ENCODE data around the gene WEE1.
"Not testable (repeated sequence)": the region's sequence is repeated elsewhere in the genome, so short reads cannot be mapped to it uniquely, and the experiment has no call there.

Gene WEE1

DNA sequence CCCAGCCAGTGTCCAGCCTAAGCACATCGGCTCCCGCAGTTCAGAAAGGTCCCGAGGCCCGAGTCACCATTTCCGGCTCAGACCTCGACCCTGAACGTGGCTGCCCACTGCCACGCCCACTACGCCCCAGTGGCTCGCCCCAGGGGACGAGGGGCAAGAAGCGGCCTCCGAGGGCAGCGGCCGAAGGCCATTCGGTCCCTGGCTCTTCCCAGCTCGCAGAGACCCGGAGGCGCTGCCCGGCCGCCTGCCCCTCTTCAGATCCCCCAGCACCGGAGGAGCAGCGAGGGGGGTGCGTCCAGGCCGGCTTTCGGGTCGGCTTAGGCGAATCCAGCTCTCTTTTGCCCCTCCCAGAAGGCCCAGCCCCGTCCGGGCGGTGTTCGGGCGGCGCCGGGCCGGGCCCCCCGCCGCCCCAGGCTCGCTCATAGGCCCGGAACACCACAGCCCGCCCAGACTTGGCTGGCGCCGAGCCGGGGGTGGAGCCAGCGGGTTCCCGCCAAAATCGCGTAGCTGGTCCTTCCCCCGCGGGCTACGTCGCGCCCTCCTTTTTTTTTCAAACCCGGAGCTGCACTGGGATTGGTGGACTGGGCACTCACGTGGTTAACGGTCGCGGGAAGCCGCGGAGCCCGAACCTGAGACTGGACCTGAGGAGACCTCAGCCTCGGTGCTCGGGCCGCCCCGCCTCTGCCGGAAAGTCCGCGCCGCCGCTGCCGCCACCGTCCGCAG is at the start of gene WEE1:
Gene WEE1 (plus strand): TSS at position 619 of the 723 bp plus-strand sequence. CDS start 264 bp downstream, outside the sequence.
- DNase-seq (ENCODE audit: extremely low read depth in 1 of 2, low read depth in 1 of 2): peak; percentile 71 to 95

GRCh38 chr11:9524001-9524400 is 49.5 kb upstream of the WEE1 start:
- no peak for DNase-seq (ENCODE audit: extremely low read depth in 1 of 2, low read depth in 1 of 2)

GRCh38 chr11:9525116-9525515 is 48.4 kb upstream of the WEE1 start:
- DNase-seq (ENCODE audit: extremely low read depth in 1 of 2, low read depth in 1 of 2): no peak

GRCh38 chr11:9527481-9528135 is 45.9 kb upstream of the WEE1 start:
- no peak for DNase-seq (ENCODE audit: extremely low read depth in 1 of 2, low read depth in 1 of 2)

GRCh38 chr11:9528136-9528501 is 45.4 kb upstream of the WEE1 start:
- DNase-seq (ENCODE audit: extremely low read depth in 1 of 2, low read depth in 1 of 2): no peak

GRCh38 chr11:9528573-9529333 is 44.7 kb upstream of the WEE1 start:
- DNase-seq (ENCODE audit: extremely low read depth in 1 of 2, low read depth in 1 of 2): no peak

GRCh38 chr11:9529334-9529650 is 44.2 kb upstream of the WEE1 start:
- DNase-seq (ENCODE audit: extremely low read depth in 1 of 2, low read depth in 1 of 2): no peak

DNA sequence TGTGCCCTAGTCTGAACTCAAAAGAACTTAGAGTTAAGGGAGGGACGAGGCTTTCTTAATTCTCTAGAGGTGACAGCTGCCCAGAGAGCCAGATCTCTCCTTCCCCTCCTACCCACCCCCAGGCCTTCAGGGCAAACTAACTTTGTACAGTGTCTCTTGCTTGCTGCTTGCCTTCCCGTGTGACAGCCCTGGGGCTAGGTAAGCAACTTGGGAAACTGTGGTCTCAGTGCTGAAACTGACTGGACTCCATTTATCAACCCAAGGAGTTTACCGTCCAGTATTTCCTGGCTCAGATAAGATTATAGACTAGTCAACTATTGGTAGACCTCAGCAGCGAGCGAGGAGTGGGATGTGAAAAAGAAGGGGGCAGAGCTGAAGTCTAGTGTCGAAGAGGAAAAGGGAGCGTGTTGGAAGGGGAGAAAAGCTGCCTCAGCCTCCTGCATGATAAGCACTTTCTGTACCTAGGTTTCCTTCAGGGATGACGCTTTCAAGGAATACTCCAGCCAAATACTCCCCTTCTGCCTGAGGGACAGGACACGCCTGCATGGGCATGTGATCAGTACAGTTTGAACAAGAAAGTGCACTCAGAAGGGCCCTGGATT is 43.3 kb upstream of the WEE1 start:
- no peak for DNase-seq (ENCODE audit: extremely low read depth in 1 of 2, low read depth in 1 of 2)

GRCh38 chr11:9530901-9531625 is 42.4 kb upstream of the WEE1 start:
- DNase-seq (ENCODE audit: extremely low read depth in 1 of 2, low read depth in 1 of 2): no peak

DNA sequence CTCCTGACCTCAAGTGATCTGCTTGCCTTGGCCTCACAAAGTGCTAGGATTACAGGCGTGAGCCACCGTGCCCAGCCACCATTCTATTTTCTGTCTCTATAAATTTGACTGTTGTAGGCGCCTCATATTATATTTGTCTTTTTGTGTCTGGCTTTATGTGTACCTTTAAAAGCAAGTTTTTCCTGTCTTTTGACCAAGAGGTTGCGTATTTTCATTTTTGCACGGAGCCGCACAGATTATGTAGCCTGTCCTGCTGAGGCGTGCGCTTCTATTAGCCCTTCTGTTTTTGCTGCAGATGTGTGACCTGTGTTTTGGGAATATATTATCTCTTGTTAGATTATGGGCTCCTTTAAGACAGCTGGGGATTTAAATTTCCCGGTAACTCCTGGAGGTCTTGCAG is 40.4 kb upstream of the WEE1 start:
- DNase-seq (ENCODE audit: extremely low read depth in 1 of 2, low read depth in 1 of 2): no peak

DNA sequence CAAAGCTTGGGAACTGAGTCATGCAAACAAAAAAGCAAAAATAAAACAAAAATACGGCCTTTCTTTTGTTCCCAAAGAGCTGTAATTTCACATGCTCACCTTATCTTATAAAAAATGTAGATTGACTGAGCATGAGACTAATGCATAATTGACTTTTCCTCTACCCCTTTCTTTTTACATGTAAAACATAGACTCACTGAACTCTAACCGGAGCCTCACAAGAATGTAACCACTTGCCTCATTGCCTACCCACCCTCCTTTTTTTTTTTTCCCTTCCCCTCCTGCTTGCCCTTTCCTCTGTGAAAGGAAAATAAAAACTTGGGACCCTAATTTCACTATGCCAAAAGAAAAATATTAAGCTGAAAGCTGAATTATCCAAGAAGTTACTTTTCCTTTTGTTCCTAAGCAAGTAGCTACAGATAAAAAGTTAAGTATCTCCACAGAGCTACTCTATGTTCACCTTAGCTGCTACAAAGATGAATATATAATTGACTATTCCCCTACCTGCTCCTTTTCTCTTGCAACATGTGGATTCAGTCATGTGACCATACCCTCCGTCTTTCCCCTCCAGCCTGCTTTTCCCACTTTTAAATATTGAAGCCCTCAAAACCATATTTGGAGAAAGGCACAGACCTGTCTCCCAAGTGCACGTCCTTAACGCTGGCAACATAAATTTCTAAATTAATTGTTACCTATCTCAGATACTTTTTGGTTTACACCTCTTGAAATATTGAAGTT is 39.6 kb upstream of the WEE1 start:
- DNase-seq (ENCODE audit: extremely low read depth in 1 of 2, low read depth in 1 of 2): no peak

DNA sequence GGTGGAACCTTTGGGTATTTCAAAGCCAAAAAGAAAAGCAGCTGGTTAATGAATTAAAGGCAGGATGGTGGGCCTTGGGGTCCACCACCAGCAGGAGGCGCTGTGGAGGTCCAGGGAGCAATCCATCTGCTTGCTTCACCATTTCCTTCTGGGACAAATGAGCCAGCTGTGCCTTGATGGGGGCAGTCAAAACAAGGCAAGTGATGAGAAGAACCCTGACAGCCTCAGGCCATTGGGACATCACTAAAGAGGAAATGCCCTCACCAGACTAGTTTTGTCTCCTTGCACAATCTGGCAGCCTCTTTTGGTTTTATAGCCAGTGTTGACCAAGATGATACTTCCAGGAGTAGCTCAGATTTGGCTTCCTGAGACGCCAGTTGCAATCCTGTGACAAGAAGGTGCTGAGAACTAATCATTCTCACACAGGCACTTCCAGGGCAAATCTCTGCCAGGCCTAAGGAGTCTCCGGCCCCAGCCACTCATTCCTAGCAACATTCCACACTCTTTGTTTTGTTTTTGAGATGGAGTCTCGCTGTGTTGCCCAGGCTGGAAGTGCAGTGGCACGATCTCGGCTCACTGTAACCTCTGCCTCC is 38.2 kb upstream of the WEE1 start:
- DNase-seq (ENCODE audit: extremely low read depth in 1 of 2, low read depth in 1 of 2): peak; percentile 42 to 81

DNA sequence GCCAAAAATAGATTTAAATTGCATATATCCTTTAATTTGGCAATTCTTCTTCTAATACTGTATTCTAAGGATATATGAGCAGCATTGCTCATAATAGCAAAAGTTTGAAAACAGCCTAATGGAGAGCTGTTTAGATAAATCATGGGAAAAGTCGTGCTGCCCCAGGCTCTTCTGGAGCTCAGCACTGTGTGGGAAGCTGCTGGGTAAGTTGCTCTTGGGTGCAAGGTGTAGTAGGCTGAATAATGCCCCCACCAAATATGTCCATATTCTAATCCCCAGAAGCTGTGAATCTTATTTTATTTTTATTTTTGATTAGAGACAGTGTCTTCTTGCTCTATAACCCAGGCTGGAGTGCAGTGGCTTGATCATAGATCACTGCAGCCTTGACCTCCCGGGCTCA is 34.9 kb upstream of the WEE1 start:
- no peak for DNase-seq (ENCODE audit: extremely low read depth in 1 of 2, low read depth in 1 of 2)

GRCh38 chr11:9549216-9549615 is 24.3 kb upstream of the WEE1 start:
- DNase-seq (ENCODE audit: extremely low read depth in 1 of 2, low read depth in 1 of 2): not testable (repeated sequence)

DNA sequence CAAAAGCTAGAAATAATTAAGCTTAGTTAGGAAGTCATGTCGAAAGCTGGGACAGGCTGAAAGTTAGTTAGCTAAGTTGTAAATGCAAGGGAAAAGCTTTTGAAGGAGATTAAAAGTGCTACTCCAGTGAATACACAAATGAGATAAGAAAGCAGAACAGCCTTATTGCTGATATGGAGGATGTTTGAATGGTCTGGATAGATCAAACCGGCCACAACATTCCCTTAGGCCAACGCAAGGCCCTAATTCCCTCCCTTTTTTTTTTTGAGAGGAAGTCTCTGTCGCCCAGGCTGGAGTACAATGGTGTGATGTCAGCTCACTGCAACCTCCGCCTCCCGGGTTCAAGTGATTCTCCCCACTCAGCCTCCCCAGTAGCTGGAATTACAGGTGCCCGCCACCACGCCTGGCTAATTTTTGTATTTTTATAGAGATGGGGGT is 23.3 kb upstream of the WEE1 start:
- DNase-seq (ENCODE audit: extremely low read depth in 1 of 2, low read depth in 1 of 2): no peak

GRCh38 chr11:9561279-9561982 is 12.0 kb upstream of the WEE1 start:
- DNase-seq (ENCODE audit: extremely low read depth in 1 of 2, low read depth in 1 of 2): no peak

DNA sequence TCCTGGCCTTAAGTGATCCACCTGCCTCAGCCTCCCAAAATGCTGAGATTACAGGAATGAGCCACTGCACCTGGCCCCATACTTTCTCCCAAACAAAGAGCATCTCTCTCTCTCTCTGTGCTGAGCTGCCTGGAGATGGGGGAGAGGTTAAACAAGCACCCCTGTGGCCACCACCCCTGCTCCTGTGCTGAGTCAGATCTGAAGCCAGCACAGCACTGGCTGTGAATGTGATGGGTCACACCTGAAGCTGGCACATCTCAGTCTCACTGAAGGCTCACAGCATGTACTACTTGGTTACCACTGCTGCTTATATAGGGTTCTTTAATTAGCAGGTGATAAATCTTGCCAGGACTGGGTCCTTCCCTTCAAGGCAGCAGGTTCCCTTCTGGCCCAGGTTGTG is 10.8 kb upstream of the WEE1 start:
- DNase-seq (ENCODE audit: extremely low read depth in 1 of 2, low read depth in 1 of 2): no peak

DNA sequence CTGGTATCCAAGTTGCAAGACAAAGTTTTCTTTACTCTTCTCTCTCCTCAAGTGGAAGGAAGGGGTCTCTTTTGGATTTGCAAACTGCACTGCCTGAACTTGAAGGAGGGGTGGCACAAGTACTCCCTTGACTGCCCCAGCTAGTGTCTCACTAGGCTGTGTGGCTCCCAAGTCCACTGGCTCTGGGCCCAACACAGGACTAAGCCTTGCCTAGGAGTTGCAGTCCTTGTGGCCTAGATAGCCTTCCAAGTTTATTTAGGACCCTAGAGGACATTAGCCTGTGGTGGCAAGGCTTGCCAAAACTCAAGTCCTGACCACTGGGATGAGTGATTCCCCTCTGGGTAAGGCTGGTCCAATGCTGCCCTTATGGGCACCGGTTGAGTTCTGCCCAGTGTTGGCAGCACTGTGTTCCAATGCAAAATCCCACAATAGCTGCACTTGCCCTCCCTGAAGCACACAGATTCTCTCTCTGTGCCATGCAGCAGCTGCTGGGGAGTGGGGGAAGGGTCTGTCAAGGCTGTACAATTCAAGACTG is 10.2 kb upstream of the WEE1 start:
- no peak for DNase-seq (ENCODE audit: extremely low read depth in 1 of 2, low read depth in 1 of 2)

All from activated CD8-positive, alpha-beta memory T cell treated with anti-CD3 and anti-CD28 coated beads for 1 hour (primary cell).